Activated naive CD4-positive, alpha-beta T cell treated with anti-CD3 and anti-CD28 coated beads for 36 hours (primary cell): Measurements from ENCODE around the gene SEPHS2. TPM values are rescaled to one million over a fixed set of nuclear protein-coding genes. Genes with fewer than 3 reads are reported as not detected.
A peak's percentile ranks its signal among the peaks of the same experiment; 100 is the strongest.

ENCODE experiments used
- CTCF ChIA-PET: fragments of 350-600 bp; sonication (Branson Sonifier 250); formaldehyde crosslinking; loops from one replicate; lab custom pipeline; 2021; ENCODE audit warnings: antibody characterized with exemption; lab: Charles Lee
- DNase-seq: peaks from one replicate; pipeline ENCODE4 v3.0.0-alpha.2; 2020
- H3K27ac Mint-ChIP-seq: one replicate; pipeline ENCODE4 v1.8.0; 2021; ENCODE audit warnings: mild to moderate bottlenecking, mixed read lengths
- H3K27me3 Mint-ChIP-seq: one replicate; pipeline ENCODE4 v1.8.0; 2021; ENCODE audit warnings: low read depth, mixed read lengths
- H3K36me3 Mint-ChIP-seq: one replicate; pipeline ENCODE4 v1.8.0; 2021; ENCODE audit warnings: low read depth, mixed read lengths
- H3K4me1 Mint-ChIP-seq: one replicate; pipeline ENCODE4 v1.8.0; 2021; ENCODE audit warnings: low read depth, mixed read lengths
- H3K4me3 Mint-ChIP-seq: one replicate; pipeline ENCODE4 v1.8.0; 2021; ENCODE audit warnings: mild to moderate bottlenecking, moderate library complexity, mixed read lengths
- H3K9me3 Mint-ChIP-seq: one replicate; pipeline ENCODE4 v1.8.0; 2021; ENCODE audit warnings: mixed read lengths
- intact Hi-C: fragments of 100-400 bp; cut with micrococcal nuclease; formaldehyde crosslinking; loops from one replicate; pipeline ENCODE4 v1.15.1; 2023
- total RNA-seq, 2 experiments: library from RNA; stranded (reverse); gene quantifications; one replicate each; pipeline ENCODE4 v1.2.3, GENCODE V29; 2021

Gene SEPHS2
- total RNA-seq, 2 experiments from 2014 or later = 37.8 to 39.2 TPM

DNA sequence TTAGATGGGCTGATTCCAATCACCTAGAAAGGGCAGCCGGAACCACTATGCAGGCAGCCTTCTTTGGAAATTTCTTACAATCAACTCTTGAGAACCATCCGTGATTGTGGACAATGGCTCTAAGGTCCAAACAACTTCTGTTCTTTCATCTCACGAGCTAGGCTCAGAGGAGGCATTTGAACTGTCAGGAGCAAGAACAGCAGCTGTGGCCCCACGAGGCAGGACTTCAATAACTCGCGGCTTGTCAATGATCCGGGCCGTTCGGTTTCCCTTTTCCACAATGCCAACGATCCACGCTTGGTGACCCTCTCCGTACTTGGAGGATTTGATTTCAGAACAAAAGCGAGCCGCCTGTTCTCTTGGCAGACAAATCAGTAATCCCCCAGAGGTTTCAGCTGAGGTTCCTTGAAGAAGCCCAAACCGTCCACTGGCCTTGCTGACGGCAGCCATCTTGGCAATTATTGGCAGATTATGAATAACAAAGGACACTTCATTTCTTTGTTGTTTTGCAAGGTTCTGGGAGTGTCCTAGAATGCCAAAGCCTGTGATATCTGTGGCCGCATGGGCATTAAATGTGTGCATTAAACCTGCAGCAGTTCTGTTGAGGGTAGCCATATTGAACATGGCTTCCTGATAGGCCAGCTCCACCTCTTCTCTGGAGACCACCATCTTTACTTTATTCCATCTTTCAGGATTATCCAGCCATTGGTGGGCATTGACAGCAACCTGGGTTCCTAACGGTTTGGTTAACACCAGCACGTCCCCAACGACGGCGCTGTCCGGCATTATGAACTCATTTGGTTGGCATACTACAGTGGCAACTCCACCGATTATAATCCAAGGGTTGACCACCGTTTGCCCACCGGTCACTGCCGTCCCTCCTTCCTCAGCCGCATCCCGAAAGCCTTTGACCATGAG, 1.2 kb downstream of the SEPHS2 start:
- Mint-ChIP-seq H3K27ac (peak overlapping the region; percentile 63), H3K27me3 (no peaks in the 10 kb centered on the region), H3K9me3 (peaks cover 12% of the 10 kb centered on the region), H3K36me3 (peaks cover 31% of the 10 kb centered on the region), H3K4me1 (peaks cover 33% of the 10 kb centered on the region), H3K4me3 (peak overlapping the region; percentile 87)
- DNase-seq = no peak
- CTCF ChIA-PET = interaction anchor here (0.6 to 4.4 kb wide), 5 partner anchors 12 to 184 kb away, joined by 3 to 23 read pairs (median 4); partner anchors contain the start of gene DCTPP1
- intact Hi-C loops = loop anchor here (1.0 kb wide), 6 partner anchors 14 to 379 kb away; partner anchors contain the start of genes ALDOA and DCTPP1

DNA sequence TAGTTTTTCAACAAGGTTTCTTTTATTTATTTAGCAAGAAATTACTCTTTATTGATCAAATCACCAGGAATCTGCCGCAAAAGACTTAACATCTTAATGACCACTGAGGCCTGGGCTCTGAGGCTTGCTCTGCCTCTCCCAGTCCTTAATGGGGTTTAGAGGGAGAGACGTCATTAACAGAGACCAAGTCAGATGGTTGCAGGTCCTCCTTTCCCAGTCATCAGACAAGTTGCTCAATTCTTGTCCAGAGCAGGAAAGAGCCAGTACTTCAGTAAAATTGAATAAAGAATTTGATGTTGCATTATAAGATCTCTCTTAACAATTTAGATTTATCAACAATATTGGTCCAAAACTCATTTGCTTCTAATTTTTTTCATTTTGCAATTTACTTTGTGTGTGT, 2.0 kb downstream of the SEPHS2 start:
- CTCF ChIA-PET = interaction anchor here (1.8 to 4.4 kb wide), 2 partner anchors 13 to 185 kb away, joined by 4 to 23 read pairs; partner anchors contain the start of gene DCTPP1
- no peak for DNase-seq
- Mint-ChIP-seq H3K4me1 (peaks cover 32% of the 10 kb centered on the region), H3K4me3 (peak overlapping the region; percentile 42), H3K27me3 (no peaks in the 10 kb centered on the region), H3K9me3 (peaks cover 12% of the 10 kb centered on the region), H3K27ac (no peak overlapping the region), H3K36me3 (peaks cover 31% of the 10 kb centered on the region)
- intact Hi-C loops = no loop called here

DNA sequence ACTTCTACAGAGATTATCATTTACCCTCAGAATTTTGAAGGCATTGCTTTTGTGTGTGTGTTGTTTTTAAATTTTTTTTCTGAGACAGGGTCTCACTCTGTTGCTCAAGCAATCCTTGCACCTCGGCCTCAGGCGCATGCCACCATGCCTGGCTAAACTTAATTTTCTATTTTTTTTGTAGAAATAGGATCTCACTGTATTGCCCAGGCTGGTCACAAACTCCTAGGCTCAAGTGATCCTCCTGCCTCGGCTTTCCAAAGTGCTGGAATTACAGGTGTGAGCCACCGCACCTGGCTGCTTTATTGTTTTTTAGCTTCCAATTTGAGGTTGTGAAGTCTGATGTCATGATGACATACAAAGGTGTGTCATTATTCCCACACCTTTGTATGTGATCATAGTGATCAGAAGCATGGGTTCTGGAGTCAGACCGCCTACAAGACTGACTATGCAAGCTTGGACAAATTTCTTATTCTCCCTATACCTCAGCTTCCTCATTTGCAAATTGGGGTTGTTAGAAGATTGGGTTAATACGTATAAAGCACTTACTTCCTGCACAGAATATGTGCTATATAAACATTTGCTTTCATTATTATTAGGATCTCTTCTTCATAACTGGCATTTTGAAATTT, 5.8 kb downstream of the SEPHS2 start:
- Mint-ChIP-seq H3K4me1 (peaks cover 30% of the 10 kb centered on the region), H3K4me3 (no peak overlapping the region), H3K9me3 (peaks cover 7% of the 10 kb centered on the region), H3K27ac (no peak overlapping the region), H3K36me3 (peaks cover 23% of the 10 kb centered on the region), H3K27me3 (no peaks in the 10 kb centered on the region)
- no peak for DNase-seq
- intact Hi-C loops = no loop called here
- CTCF ChIA-PET = interaction anchor here (0.8 to 1.8 kb wide), 2 partner anchors 9 to 175 kb away, joined by 3 to 6 read pairs; no protein-coding TSS in a partner anchor

- no peak overlapping the region for H3K4me3 Mint-ChIP-seq
Measured at GRCh38 chr16:30438835-30439234, 6.8 kb downstream of the SEPHS2 start.

DNA sequence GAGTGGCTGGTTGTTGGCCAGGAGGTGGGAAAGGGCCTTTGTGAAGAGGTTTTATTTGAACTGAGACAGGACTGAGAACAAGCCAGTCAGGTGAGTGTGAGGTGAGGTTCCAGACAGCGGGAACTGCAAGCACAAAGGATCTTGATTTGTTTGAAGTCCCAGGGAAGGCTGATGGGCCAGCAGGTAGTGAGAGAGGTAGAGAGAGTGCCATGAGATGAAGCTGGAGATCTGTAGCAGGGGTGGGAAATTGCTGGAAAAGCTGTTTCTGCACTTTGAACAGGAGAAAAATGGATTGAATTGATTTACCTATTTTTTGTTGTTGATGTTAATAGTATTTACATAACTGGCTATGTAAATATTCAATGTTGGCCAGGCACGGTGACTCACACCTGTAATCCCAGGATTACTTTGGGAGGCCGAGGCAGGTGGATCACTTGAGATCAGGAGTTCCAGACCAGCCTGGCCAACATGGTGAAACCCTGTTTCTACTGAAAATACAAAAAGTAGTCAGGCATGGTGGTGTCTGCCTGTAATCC, 8.1 kb downstream of the SEPHS2 start:
- CTCF ChIA-PET = interaction anchor here (0.6 to 1.5 kb wide), 2 partner anchors 12 to 26 kb away, joined by 3 to 11 read pairs; no protein-coding TSS in a partner anchor
- Mint-ChIP-seq H3K4me1 (peaks cover 24% of the 10 kb centered on the region), H3K36me3 (peaks cover 3% of the 10 kb centered on the region), H3K27ac (no peak overlapping the region), H3K4me3 (no peak overlapping the region), H3K27me3 (no peaks in the 10 kb centered on the region), H3K9me3 (no peaks in the 10 kb centered on the region)
- no peak for DNase-seq
- intact Hi-C loops = no loop called here

More at GRCh38 chr16:30438835-30439234, 6.8 kb downstream of the SEPHS2 start:
- no peak for DNase-seq
- H3K36me3 Mint-ChIP-seq = peaks cover 14% of the 10 kb centered on the region
- intact Hi-C loops = no loop called here
- no peak overlapping the region for H3K27ac Mint-ChIP-seq
- peaks cover 4% of the 10 kb centered on the region for H3K9me3 Mint-ChIP-seq
- H3K4me1 Mint-ChIP-seq = peaks cover 30% of the 10 kb centered on the region
- H3K27me3 Mint-ChIP-seq = no peaks in the 10 kb centered on the region
- CTCF ChIA-PET = interaction anchor here (0.6 to 1.8 kb wide), 4 partner anchors 11 to 176 kb away, joined by 3 to 11 read pairs (median 6); no protein-coding TSS in a partner anchor

GRCh38 chr16:30434852-30435251, 10.8 kb downstream of the SEPHS2 start:
- H3K27me3 Mint-ChIP-seq = no peaks in the 10 kb centered on the region
- H3K4me1 Mint-ChIP-seq = peaks cover 22% of the 10 kb centered on the region
- DNase-seq = peak; percentile 71
- peak overlapping the region; percentile 20 for H3K27ac Mint-ChIP-seq
- H3K4me3 Mint-ChIP-seq = no peak overlapping the region
- CTCF ChIA-PET = interaction anchor here (0.6 to 1.0 kb wide), 2 partner anchors 14 to 27 kb away, joined by 3 to 5 read pairs; no protein-coding TSS in a partner anchor
- H3K36me3 Mint-ChIP-seq = no peaks in the 10 kb centered on the region
- H3K9me3 Mint-ChIP-seq = no peaks in the 10 kb centered on the region
- intact Hi-C loops = no loop called here

DNA sequence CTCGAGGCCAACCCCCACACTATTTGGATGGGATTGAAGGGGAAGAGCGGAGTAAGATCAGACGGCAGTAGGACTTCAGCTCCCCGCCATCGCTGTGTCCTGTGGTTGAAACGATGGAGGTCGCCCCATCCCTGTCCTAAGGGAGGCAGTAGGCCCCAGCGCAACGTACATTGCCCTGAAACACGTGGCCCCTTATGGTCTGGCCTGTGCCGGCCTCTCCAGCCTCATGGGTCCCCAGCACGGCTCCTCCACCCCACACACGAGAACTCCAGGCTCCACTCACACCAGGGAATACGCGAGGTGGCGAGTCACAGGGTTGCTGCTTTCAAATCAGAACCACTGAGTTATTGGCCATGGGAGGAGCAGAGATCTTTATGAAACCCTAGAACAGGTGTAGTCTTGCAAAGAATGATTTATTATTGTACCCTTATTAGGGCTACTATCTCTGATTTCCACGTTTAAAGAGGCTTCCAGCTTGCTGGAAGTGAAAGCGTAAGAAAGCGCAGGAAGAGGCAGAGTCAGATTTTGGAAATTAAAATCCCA, 15.2 kb downstream of the SEPHS2 start:
- no peak for DNase-seq
- peaks cover 42% of the 10 kb centered on the region for H3K4me1 Mint-ChIP-seq
- H3K27me3 Mint-ChIP-seq = no peaks in the 10 kb centered on the region
- peaks cover 21% of the 10 kb centered on the region for H3K36me3 Mint-ChIP-seq
- H3K4me3 Mint-ChIP-seq = no peak overlapping the region
- H3K27ac Mint-ChIP-seq = no peak overlapping the region
- H3K9me3 Mint-ChIP-seq = no peaks in the 10 kb centered on the region
- CTCF ChIA-PET = interaction anchor here (0.6 to 3.4 kb wide), 39 partner anchors 10 to 524 kb away, joined by 3 to 31 read pairs (median 5); partner anchors contain the start of genes ITGAL, ZNF688, ZNF689 and ZNF747
- intact Hi-C loops = loop anchor here (1.0 to 2.0 kb wide), 15 partner anchors 15 to 264 kb away; partner anchors contain the start of genes FBRS, SEPHS2, ZNF689 and ZNF768

DNA sequence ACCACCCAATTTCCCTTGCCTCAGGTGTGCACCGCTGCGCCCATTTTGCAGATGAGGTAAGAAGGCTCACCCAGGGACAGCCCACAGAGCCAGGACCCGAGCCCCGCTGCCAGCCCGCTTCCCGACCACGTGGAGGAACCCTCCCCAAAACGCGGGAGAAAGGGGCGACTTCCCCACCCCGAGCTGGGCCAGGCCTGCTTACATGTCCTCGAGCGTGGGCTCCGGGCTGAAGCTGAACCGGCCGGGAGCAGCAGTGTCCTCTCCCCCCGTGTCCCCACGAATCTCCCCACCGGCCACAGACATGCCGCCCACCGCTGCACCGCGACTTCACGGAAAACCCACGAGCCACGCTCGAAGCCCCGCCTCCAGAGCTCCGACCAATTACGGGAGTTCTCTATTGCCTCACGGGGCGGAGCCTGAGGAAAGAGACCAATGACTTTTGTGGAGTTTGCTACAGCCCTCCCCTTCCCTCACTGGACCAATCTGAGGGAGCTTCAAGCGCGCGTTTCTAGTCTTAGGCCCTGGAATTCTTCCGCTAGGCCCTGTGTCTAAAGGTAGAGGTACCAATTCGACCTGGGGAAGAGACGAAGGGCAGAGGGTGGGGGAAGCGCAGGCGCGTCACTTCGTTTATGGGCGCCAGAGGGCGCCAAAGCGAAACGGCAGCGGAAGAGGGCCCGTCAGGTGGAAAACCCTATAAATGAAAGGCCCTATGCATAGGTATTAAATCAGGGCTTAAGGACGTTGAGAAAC, 15.8 kb downstream of the SEPHS2 start, which contains the start of gene DCTPP1:
Gene DCTPP1 (minus strand): TSS at position 353 of the 750 bp plus-strand sequence. CDS start 50 bp downstream, at position 303.
- Mint-ChIP-seq H3K27ac (no peak within 1 kb of the TSS), H3K4me1 (peaks cover 39% of the 10 kb centered on the region), H3K9me3 (no peaks in the 10 kb centered on the region), H3K27me3 (no peaks in the 10 kb centered on the region), H3K36me3 (peaks cover 21% of the 10 kb centered on the region), H3K4me3 (no peak within 1 kb of the TSS)
- CTCF ChIA-PET = interaction anchor here (0.6 to 3.4 kb wide), 51 partner anchors 10 to 524 kb away, joined by 3 to 31 read pairs (median 5); partner anchors contain the start of genes ITGAL, SEPTIN1, ZNF688 and ZNF689
- intact Hi-C loops = loop anchor here (1.0 to 2.0 kb wide), 15 partner anchors 15 to 264 kb away; partner anchors contain the start of genes FBRS, SEPHS2, ZNF689 and ZNF768
- peak; percentile 98 for DNase-seq

GRCh38 chr16:30429418-30429677, 16.3 kb downstream of the SEPHS2 start:
- Mint-ChIP-seq H3K9me3 (no peaks in the 10 kb centered on the region), H3K4me1 (peaks cover 34% of the 10 kb centered on the region), H3K27me3 (no peaks in the 10 kb centered on the region), H3K4me3 (no peak overlapping the region), H3K36me3 (peaks cover 26% of the 10 kb centered on the region), H3K27ac (no peak overlapping the region)
- no peak for DNase-seq
- intact Hi-C loops = no loop called here
- CTCF ChIA-PET = interaction anchor here (0.6 to 3.4 kb wide), 48 partner anchors 9 to 525 kb away, joined by 3 to 31 read pairs (median 5); partner anchors contain the start of genes ITGAL, SEPTIN1, ZNF688 and ZNF689

- H3K36me3 Mint-ChIP-seq = peaks cover 36% of the 10 kb centered on the region
- H3K9me3 Mint-ChIP-seq = no peaks in the 10 kb centered on the region
- H3K27me3 Mint-ChIP-seq = no peaks in the 10 kb centered on the region
- peak overlapping the region; percentile 77 for H3K27ac Mint-ChIP-seq
- no peak overlapping the region for H3K4me3 Mint-ChIP-seq
- DNase-seq = no peak
- peaks cover 27% of the 10 kb centered on the region for H3K4me1 Mint-ChIP-seq
- CTCF ChIA-PET = interaction anchor here (2.8 kb wide), 1 partner anchor 19 kb away, joined by 17 read pairs; the partner anchor contains the start of gene ZNF771
- intact Hi-C loops = no loop called here
Measured at GRCh38 chr16:30428055-30428454, 17.6 kb downstream of the SEPHS2 start.

GRCh38 chr16:30421010-30421409, 24.7 kb downstream of the SEPHS2 start:
- intact Hi-C loops = no loop called here
- CTCF ChIA-PET = interaction anchor here (1.3 to 4.0 kb wide), 3 partner anchors 9 to 195 kb away, joined by 5 to 27 read pairs (median 8); partner anchors contain the start of genes DCTPP1 and ZNF771
- H3K4me3 Mint-ChIP-seq = no peak overlapping the region
- peaks cover 45% of the 10 kb centered on the region for H3K36me3 Mint-ChIP-seq
- DNase-seq = no peak
- no peak overlapping the region for H3K27ac Mint-ChIP-seq
- H3K27me3 Mint-ChIP-seq = no peaks in the 10 kb centered on the region
- H3K9me3 Mint-ChIP-seq = no peaks in the 10 kb centered on the region
- H3K4me1 Mint-ChIP-seq = peaks cover 23% of the 10 kb centered on the region
